ENCODE results near the gene BCL11A. TPM values are rescaled to one million over a fixed set of nuclear protein-coding genes. Genes with fewer than 3 reads are reported as not detected.

BCL11A gene
- total RNA-seq, 1 donor from 2014 or later, result 13.4 TPM

- no peak for TF ChIP-seq CTCF (IDR thresholded peaks at IDR 0.05)
- Mint-ChIP-seq H3K4me3 (ENCODE audit: unreplicated experiment) (no peak overlapping the region), H3K4me1 (ENCODE audit: low read depth) (peaks cover 16% of the 10 kb centered on the region), H3K27ac (ENCODE audit: unreplicated experiment) (no peak overlapping the region), H3K36me3 (ENCODE audit: low read depth) (peaks cover 6% of the 10 kb centered on the region), H3K9me3 (ENCODE audit: low read depth) (peaks cover 5% of the 10 kb centered on the region), H3K27me3 (ENCODE audit: low read depth) (no peaks in the 10 kb centered on the region)
- no peak for DNase-seq (ENCODE audit: low spot score)
These were observed 93.6 kb downstream of the BCL11A start for GRCh38 chr2:60459851-60460250.

- DNase-seq (ENCODE audit: low spot score), result no peak
- Mint-ChIP-seq H3K36me3 (ENCODE audit: low read depth) (peaks cover 1% of the 10 kb centered on the region), H3K4me3 (ENCODE audit: unreplicated experiment) (no peak overlapping the region), H3K27ac (ENCODE audit: unreplicated experiment) (no peak overlapping the region), H3K27me3 (ENCODE audit: low read depth) (no peaks in the 10 kb centered on the region), H3K4me1 (ENCODE audit: low read depth) (no peaks in the 10 kb centered on the region), H3K9me3 (ENCODE audit: low read depth) (peaks cover 5% of the 10 kb centered on the region)
- TF ChIP-seq CTCF (IDR thresholded peaks at IDR 0.05), result no peak
These were observed 97.2 kb downstream of the BCL11A start for GRCh38 chr2:60456115-60456770.

- Mint-ChIP-seq H3K36me3 (ENCODE audit: low read depth) (peaks cover 1% of the 10 kb centered on the region), H3K27me3 (ENCODE audit: low read depth) (no peaks in the 10 kb centered on the region), H3K4me3 (ENCODE audit: unreplicated experiment) (no peak overlapping the region), H3K27ac (ENCODE audit: unreplicated experiment) (no peak overlapping the region), H3K9me3 (ENCODE audit: low read depth) (peaks cover 5% of the 10 kb centered on the region), H3K4me1 (ENCODE audit: low read depth) (no peaks in the 10 kb centered on the region)
- TF ChIP-seq CTCF (IDR thresholded peaks at IDR 0.05), result no peak
- DNase-seq (ENCODE audit: low spot score), result no peak
These were observed 99.6 kb downstream of the BCL11A start for GRCh38 chr2:60453872-60454271.

- no peaks in the 10 kb centered on the region for H3K27me3 Mint-ChIP-seq (ENCODE audit: low read depth)
- peaks cover 3% of the 10 kb centered on the region for H3K4me1 Mint-ChIP-seq (ENCODE audit: low read depth)
- H3K4me3 Mint-ChIP-seq (ENCODE audit: unreplicated experiment), result no peak overlapping the region
- no peak overlapping the region for H3K27ac Mint-ChIP-seq (ENCODE audit: unreplicated experiment)
- peaks cover 1% of the 10 kb centered on the region for H3K36me3 Mint-ChIP-seq (ENCODE audit: low read depth)
- TF ChIP-seq CTCF (IDR thresholded peaks at IDR 0.05), result no peak
- no peak for DNase-seq (ENCODE audit: low spot score)
- peaks cover 5% of the 10 kb centered on the region for H3K9me3 Mint-ChIP-seq (ENCODE audit: low read depth)
These were observed 100.2 kb downstream of the BCL11A start for GRCh38 chr2:60453301-60453700.

- H3K27ac Mint-ChIP-seq (ENCODE audit: unreplicated experiment), result no peak overlapping the region
- no peaks in the 10 kb centered on the region for H3K36me3 Mint-ChIP-seq (ENCODE audit: low read depth)
- H3K9me3 Mint-ChIP-seq (ENCODE audit: low read depth), result no peaks in the 10 kb centered on the region
- H3K27me3 Mint-ChIP-seq (ENCODE audit: low read depth), result no peaks in the 10 kb centered on the region
- no peak overlapping the region for H3K4me3 Mint-ChIP-seq (ENCODE audit: unreplicated experiment)
- no peak for DNase-seq (ENCODE audit: low spot score)
- TF ChIP-seq CTCF (IDR thresholded peaks at IDR 0.05), result no peak
- peaks cover 13% of the 10 kb centered on the region for H3K4me1 Mint-ChIP-seq (ENCODE audit: low read depth)
These were observed 103.0 kb downstream of the BCL11A start for GRCh38 chr2:60450488-60450887.

Data from chondrocyte (in vitro differentiated cells).